Endometrial microvascular endothelial cells (primary cell): ENCODE results near the gene TRPV4. TPM values are rescaled to one million over a fixed set of nuclear protein-coding genes. Genes with fewer than 3 reads are reported as not detected.

Experiments used
- in situ Hi-C: cut with HindIII; loops from 2 replicates; pipeline ENCODE4 v1.10.0; 2017; ENCODE audit warnings: low sequenced_read_pairs, low pct_unique_long_range_greater_than_20kb; ENCODE audit errors: inconsistent ontology term
- total RNA-seq: library from RNA; depleted of rRNA; stranded (reverse); fragments of >200 nt; gene quantifications from one replicate; pipeline ENCODE4 v1.2.3, GENCODE V29; 2015; ENCODE audit errors: inconsistent ontology term

The TRPV4 gene
- total RNA-seq, 1 donor from 2014 or later, result 3.3 TPM

GRCh38 chr12:109758426-109759420 lies 74.5 kb downstream of the TRPV4 start:
- in situ Hi-C loops, result no loop called here

GRCh38 chr12:109757671-109758265 lies 75.4 kb downstream of the TRPV4 start:
- in situ Hi-C loops, result no loop called here

DNA sequence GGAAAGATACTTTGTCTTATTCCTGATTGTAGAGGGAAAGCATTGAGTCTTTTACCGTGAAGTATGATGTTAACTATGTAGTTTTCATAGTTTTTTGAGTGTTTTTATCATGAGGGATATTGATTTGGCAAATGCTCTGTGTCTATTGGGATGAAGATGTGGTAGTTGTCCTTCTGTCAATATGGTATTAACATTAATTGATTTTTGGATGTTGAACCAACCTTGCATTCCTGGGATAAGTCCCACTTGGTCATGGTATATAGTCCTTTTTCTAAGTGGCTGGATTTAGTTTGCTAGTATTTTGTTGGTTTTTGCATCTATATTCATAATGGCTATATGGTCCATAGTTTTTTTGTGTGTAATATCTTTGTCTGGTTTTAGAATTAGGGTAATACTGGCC lies 76.7 kb downstream of the TRPV4 start:
- in situ Hi-C loops, result no loop called here

DNA sequence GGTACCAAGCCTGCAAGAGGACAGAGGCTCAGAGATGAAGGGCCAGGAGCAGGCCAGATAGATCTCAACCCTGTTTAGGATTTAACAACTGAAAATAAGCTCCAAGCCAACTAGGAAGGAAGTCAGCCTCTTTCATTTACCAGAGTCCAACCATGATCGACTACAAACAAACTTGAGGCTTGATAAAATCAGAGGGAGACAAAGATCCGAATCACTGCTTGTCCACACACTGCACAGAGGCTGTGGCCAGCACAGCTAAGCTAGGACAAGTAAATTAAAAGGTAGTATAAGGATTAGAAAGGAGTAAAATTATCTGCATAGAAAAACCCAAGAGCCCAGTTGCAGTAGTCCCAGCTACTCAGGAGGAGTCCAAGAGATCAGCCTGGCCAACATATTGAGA lies 79.2 kb downstream of the TRPV4 start:
- in situ Hi-C loops, result no loop called here

DNA sequence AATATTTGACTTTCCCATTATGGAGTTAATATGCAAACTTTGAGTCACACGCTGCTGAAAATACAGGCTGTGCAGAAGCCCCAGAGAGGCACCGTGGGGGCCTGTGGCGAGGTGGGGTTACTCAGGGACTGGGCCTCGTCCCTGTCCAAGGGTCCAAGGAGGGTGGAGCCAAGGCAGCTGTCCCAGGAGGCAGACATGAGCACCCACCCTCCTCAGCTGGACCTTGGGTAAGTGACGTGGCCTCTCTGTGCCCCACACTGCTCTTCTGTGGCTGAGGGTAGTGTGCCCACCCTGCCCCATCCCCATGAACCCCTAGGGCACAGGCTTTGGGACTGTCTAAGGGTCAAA lies 80.2 kb downstream of the TRPV4 start:
- in situ Hi-C loops, result no loop called here

DNA sequence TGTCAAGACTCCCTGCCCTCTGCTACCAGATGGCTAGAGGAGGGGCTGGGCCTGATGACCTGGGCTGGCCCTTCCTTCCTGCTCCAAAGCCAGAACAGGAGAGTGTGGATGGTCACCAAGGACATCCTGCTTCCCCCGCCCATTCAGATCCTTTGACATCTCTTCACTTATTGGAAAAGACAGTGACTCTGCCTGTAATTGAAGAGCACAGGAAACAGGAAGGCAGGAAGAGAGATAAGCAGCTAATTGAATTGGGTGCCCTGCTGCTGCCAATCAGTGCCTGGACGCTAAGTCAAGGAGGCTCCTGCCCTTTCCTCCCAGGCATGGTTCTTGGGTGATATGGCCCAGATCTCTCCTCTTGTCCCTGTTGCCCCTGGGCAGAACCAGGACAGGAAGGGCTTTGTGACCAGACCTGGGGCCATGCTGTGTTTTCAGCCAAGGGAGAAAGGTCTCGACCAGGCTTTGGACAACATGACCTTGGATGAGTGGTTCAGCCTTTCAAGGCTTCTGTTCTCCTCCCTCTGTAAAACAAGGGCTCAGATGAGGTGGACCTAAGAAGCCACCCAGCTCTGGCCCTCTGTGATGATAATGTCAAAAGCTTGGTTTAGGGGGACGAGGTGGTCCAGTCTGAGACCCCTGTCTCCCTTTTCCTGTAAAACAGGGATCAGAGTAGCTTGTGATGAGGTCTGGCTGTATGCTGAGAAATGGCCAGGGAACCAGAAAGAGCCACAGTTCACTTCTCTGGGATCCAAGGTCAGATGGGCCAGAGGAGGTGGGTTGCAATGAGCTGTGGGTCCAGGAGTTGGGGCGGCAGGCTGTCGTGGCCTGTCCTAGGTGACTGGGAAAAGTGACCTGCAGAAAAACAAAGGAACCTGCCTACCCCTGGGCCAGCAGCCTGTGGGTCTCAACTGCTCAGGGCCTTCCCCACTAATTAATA lies 80.8 kb downstream of the TRPV4 start:
- in situ Hi-C loops, result no loop called here

- in situ Hi-C loops, result no loop called here
Observed at GRCh38 chr12:109744986-109745942, 87.9 kb downstream of the TRPV4 start.

- in situ Hi-C loops, result no loop called here
Observed at GRCh38 chr12:109744026-109744425, 89.2 kb downstream of the TRPV4 start.

DNA sequence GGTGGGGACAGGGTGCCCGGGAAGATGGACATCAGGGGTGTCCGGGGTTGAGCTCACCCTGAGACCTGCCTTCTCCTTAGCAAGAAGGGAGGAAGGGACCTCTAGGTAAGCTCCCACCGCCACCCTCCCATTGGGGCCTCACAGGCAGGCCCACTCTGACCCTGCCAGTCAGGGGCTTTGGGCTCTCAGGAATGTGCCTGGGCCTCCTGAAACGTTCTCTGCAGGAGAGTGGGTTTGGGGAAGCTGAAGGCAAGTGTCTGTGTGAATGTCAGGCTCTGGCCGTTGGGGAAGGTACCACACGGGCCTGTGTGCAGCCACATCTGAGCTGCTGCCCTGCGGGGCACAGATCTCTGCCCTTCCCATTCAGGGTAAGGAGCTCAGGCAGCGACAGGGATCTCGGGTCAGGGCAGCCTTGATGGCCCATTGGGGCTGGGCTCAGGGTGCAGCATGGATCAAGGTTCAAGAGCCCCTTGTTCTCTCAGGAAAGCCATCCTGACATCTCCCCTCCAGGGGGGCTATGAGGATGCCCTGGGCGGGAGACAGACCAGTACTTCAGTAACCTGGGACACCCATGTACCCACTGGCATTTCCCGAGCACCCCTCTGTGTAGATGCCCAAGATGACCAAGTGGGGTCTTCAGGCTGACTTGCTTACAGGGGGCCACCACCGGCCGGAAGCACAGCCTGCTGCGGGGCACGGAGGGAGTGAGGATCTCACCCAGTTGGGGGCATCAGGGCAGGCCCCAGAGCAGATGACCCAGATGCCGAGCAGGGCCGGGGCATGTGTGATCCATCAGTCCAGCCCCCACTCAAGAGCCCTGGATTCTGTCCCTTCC lies 89.9 kb downstream of the TRPV4 start:
- in situ Hi-C loops, result no loop called here

DNA sequence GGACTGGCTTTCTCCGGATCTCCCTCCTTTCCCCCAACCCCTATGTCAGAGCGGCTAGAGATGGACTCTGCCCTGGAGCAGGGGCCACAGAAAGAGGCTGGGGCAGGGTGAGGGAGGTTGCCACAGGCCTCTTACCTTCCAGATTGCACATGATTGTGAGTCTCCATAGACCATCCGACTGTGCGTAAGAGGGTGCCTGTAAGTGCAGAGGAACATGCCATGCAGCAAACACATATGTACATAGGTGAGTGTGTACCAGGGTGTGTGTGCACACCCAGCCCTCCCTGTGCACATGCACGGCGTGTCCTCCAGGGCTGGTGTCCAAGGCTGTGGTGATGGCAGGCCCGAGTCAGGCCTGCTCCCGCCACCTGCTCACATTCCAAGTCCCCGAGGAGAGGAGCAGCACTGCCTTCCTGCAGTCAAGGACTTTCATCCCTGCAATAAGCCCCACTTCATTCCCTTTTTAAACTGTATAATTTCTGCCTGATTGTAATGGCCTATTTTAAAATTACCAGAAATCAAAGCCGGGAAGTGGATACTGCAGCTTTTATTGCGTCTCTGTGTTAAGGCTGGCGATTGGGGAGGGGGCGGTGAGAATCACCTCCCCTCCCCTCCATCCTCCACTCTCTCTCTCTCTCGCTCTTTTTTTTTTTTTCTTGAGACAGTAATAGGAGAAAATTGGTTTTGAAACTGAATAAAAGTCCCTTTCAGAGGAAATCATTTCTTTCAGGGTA lies 91.1 kb downstream of the TRPV4 start:
- in situ Hi-C loops, result no loop called here

GRCh38 chr12:109741286-109741969 lies 91.8 kb downstream of the TRPV4 start:
- in situ Hi-C loops, result no loop called here

DNA sequence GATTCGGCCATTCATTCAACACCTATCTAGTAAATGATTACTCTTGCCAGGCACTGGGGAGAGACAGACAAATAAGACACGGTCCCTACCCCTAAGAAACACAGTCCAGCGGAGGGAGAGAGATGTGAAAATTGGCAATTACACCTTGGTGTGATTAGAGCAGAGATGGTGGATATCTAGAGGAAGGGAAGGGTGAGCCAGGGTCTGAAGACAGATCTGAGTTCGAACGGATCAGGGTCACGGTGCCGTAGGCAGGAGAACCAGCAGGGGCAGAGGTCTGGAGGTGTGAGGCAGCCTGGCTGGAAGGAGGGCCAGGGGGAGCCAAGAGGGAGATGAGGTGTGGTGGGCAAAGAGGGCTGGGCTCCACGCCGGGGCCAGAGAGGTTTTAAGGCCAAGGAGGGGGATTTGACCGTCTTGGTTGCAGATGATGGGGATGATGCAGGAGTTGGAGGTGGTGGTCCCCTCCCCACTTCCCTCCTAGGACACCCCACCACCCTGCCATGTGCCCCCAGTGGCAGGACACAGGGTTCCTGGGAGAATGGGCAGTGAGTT lies 92.4 kb downstream of the TRPV4 start:
- in situ Hi-C loops, result no loop called here

GRCh38 chr12:109739747-109740693 lies 93.2 kb downstream of the TRPV4 start:
- in situ Hi-C loops, result no loop called here

DNA sequence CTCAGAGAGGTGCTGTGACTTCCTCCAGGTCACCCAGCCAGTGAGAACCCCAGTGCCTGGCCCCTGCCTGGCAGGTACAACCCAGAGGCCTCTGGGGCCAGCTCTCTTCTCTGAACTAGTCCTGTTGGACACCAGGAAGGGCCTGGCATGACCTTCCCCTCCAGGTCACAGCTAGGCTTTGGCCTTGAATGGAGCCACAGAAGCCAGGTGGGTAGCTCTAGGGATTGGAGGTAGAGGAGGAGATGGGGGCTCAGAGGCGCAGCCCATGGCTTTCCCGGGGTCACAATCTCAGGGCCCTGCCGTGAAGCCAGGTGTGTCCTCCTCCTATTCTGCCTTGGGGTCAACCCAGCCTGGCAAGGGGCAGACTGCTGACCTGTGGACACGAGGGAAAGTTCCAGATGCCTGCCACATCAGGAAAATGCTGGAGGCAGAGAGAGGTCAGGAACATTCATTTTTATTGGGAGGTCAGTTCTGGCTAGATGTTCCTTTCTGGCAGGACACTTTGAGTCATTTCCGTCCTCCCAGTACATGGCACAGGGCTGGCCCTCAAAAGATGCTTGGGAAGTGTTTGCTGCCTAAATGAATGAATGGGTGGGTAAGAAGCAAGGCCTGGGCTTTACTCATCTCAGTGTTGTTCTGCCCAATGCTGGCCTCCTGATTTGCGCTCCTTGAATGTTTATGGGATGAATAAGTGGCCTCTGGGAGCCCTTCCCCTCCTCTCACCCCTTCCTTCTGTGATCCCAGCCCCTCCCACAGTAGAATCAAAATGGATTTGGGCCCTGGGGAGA lies 94.1 kb downstream of the TRPV4 start:
- in situ Hi-C loops, result no loop called here
